HG03460 (cell line): ENCODE data around the gene INPP4B.

Experiments used
- ATAC-seq: cut with Tn5 transposase; IDR thresholded peaks from one replicate; pipeline ENCODE4 v1.9.1; 2021; ENCODE audit not compliant: unreplicated experiment

Gene INPP4B

GRCh38 chr4:142265946-142266345 lies 580.2 kb downstream of the INPP4B start:
- ATAC-seq = no peak

DNA sequence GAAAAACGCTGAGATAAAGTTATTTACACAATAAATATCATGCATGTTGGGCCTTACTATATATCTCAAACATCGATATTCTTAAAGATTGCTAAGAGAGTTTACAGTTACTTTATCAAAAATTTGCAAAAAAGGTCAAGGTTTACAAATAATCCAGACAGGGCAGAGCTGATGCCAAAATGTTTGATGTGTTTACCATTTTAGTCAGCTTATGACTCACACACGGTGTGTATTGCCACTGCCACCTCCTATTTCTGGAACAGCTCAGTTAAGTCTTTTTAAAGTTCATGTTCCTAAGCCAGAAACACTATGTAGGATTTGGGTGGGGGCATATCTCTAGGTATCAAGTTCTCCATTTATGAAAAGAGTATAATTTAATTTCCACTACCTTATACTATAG lies 580.6 kb downstream of the INPP4B start:
- ATAC-seq = no peak

DNA sequence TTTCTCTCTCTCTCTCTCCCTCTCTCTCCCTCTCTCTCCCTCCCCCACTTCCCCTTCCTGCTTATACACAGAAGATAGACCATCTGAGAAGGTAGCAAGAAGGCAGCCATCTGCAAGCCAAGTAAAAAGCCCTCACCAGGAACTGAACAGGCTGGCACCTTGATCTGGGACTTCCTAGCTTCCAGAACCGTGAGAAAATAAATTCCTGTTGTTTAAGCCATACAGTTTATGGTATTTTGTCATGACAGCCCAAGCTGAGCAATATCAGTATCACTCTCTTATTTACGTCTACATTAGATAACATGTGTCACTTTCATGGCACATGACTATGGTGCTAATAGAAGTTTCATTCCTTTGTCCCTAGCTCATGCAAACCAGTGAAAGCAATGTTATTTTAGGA lies 581.1 kb downstream of the INPP4B start:
- ATAC-seq = no peak

DNA sequence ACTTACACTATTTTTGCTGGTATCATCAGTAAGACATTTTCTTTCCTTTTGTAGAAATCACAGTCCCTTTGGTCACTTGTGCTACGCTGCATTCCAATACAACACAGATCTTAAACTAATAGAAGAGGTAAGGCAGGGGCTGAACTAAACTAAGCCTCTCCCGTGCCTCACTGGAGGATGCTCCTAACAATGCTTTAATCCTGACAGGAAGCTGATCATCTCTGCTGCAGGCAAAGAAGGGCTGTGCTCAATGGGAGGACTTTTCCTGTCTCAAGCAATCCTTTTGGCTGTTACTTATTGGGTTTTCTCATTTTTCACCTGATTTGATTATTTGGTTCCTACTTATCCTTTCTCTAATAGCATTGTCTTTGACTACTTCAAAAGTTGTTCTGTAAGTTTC lies 583.1 kb downstream of the INPP4B start:
- no peak for ATAC-seq

DNA sequence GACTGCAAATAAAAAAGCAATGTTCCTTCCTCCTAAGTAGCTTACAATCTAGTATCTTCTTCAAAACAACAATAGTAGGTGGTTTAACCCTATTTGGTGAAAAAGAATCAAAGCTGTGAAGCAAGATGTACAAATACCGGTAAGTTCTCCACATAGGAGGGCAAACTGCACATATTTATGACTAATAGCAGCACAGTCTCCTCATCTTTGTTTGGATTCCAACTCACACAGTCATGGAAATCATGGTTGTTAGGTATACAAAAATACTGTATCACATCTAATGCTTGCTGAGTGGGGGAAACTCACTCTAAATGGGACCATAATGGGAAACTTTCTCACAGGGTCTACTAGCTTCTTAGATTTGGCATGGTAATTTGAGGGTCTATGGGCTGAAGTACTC lies 597.2 kb downstream of the INPP4B start:
- ATAC-seq = no peak

GRCh38 chr4:142243255-142243654 lies 602.8 kb downstream of the INPP4B start:
- ATAC-seq = no peak

- ATAC-seq = no peak
These were observed 603.9 kb downstream of the INPP4B start for GRCh38 chr4:142242156-142242555.

DNA sequence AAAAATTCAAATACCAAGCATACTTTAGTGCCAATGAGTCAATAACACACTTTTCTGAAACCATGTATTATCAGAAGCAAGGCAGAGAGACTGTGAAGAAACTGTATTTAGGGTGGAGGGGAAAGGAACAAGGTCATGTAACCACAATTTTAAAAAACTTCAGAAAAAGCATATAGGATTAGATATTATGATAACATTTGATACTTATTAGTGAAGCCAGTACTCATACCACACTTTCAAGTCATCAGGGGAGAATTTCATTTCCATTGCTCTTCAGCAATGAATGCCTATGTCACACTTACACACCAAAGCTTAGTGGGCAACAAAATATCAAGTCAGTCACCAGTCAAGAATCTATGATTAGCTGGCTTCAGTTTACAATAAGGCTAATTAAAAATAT lies 607.5 kb downstream of the INPP4B start:
- ATAC-seq = no peak

DNA sequence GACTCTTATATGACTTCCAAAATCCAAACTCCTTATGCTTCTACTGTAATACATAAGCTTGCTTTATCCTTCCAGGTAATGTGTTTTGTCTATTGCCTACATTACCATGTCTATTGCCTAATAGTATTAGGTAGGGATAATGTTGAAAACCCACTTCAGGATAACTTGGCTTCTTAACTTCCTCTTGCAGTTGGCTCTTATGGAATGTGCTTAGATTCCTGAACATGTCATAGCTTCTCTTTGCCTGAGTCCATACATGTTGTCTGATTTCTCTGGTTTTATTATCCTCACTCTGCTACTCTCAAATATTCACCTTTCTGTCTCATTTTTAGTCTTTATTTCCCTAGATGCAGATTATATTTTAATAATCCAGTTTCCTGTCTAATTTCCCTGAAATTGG lies 609.8 kb downstream of the INPP4B start:
- no peak for ATAC-seq

DNA sequence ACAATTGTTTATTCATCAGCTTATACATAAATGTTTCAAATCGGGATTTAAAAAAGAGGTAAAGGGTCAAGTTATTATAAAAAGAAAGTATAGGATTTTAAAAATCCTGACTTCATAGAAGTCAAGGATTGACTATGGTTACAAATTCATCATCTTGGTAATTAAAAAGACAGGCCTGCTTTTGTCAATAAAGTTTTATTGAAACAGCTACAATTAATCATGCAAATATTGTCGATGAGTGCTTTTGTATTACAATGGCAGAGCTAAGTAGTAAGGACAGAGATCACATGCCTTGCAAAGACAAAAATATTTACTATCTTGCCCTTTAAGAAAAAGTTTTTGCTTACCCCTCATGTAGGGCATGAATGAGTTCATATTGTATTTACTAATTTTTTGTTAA lies 614.3 kb downstream of the INPP4B start:
- ATAC-seq = no peak

DNA sequence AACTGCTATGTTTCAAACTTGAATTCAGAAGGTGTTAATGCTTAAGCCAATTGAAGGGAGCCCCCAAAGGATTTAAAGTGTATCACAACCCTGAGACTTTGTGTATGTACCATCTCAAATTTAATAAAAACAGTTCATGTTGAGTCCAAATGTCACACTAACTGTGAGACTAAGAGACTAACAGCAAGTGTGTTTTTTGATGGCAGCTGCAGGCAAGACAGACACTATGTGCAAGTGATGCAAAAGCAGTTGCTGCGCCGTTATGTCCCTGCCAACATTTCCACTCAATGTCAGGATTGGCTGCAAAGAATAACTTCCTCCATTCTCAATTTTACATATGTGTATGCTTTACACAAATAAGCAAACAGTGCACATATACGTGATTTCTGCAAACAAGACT lies 615.1 kb downstream of the INPP4B start:
- ATAC-seq = no peak

GRCh38 chr4:142226014-142226413 lies 620.1 kb downstream of the INPP4B start:
- no peak for ATAC-seq

- no peak for ATAC-seq
These were observed 624.0 kb downstream of the INPP4B start for GRCh38 chr4:142222127-142222526.

DNA sequence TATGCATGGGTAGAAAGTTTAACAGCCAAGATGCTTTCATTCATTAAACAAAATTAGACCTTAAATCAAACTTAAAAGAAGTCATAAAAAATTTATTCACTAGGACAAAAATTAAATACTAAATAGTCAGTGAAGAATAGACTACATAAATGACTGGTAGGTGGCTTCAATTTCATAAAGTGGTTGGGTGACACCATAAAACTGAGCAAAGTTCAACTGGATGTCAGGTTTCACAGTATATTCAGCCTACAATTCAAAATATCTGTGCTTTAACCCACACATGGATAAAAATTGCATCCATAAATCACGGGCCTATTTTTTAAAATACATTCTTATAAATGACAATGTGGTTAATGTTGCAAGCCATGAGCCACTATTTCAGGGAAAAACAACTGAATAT lies 627.4 kb downstream of the INPP4B start:
- no peak for ATAC-seq

GRCh38 chr4:142211444-142211843 lies 634.7 kb downstream of the INPP4B start:
- ATAC-seq = no peak

- no peak for ATAC-seq
These were observed 642.6 kb downstream of the INPP4B start for GRCh38 chr4:142203505-142203904.

- peak; percentile 76 for ATAC-seq
These were observed 643.4 kb downstream of the INPP4B start for GRCh38 chr4:142202404-142203332.

- ATAC-seq = no peak
These were observed 645.1 kb downstream of the INPP4B start for GRCh38 chr4:142201041-142201440.

- no peak for ATAC-seq
These were observed 651.2 kb downstream of the INPP4B start for GRCh38 chr4:142194905-142195304.

GRCh38 chr4:142191901-142192300 lies 654.2 kb downstream of the INPP4B start:
- ATAC-seq = no peak

GRCh38 chr4:142181021-142181420 lies 665.1 kb downstream of the INPP4B start:
- no peak for ATAC-seq

- ATAC-seq = no peak
These were observed 676.9 kb downstream of the INPP4B start for GRCh38 chr4:142169216-142169615.

DNA sequence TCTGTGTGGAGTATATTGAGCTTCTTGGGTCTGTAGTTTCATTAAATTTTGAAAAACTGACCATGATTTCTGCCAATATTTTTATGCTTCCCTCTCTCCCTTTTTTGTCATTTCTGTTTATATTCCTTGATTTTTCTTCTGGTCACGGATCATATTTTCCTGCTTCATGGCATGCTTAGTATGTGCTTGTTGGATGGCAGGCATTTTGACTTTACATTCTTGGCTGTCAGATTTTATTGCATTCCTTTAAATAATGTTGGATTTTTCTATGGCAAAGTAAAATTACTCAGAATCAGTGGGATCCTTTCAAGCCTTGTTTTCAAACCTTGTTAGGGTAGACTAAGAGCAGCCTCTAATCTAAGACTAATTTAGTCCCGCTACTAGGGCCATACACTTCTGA lies 677.9 kb downstream of the INPP4B start:
- no peak for ATAC-seq
